ENCODE results near the gene ENTREP3. TPM values are rescaled to one million over a fixed set of nuclear protein-coding genes. Genes with fewer than 3 reads are reported as not detected.
"Not testable (repeated sequence)": the region's sequence is repeated elsewhere in the genome, so short reads cannot be mapped to it uniquely, and the experiment has no call there.

ENTREP3 gene
- total RNA-seq, 2 donors from 2014 or later = 19.6 to 24.3 TPM

GRCh38 chr1:155241069-155241679 lies 14.1 kb downstream of the ENTREP3 start:
- Histone ChIP-seq H3K9me3 (no peaks in the 10 kb centered on the region), H3K4me1 (replicated peaks) (no peaks in the 10 kb centered on the region), H3K4me3 (peak overlapping the region in 1 of 2 donors; percentile 23), H3K27me3 (replicated peaks; ENCODE audit: insufficient read depth) (no peaks in the 10 kb centered on the region), H3K36me3 (no peaks in the 10 kb centered on the region), H3K27ac (no peak overlapping the region)
- TF ChIP-seq POLR2AphosphoS5 (IDR thresholded peaks at IDR 0.05) = peak; percentile 98
- no peak for TF ChIP-seq CTCF (IDR thresholded peaks at IDR 0.05)
- no peak for TF ChIP-seq POLR2A (IDR thresholded peaks at IDR 0.05)
- intact Hi-C loops (cut with DNase I) = loop anchor here (5.0 kb wide), 1 partner anchor 34 kb away; the partner anchor contains the start of genes MTX1 and THBS3
- peak; percentile 81 for DNase-seq (ENCODE audit: low spot score)
- WGBS = 10% methylated on average over 4 of the region's 4 CpGs

- intact Hi-C loops (cut with DNase I) = no loop called here
- Histone ChIP-seq H3K9me3 (no peaks in the 10 kb centered on the region), H3K27ac (no peak overlapping the region), H3K27me3 (replicated peaks; ENCODE audit: insufficient read depth) (no peaks in the 10 kb centered on the region), H3K4me1 (replicated peaks) (no peaks in the 10 kb centered on the region), H3K4me3 (no peak overlapping the region), H3K36me3 (no peaks in the 10 kb centered on the region)
- 86% methylated on average over 5 of the region's 5 CpGs for WGBS
- no peak for DNase-seq (ENCODE audit: low spot score)
- TF ChIP-seq CTCF (IDR thresholded peaks at IDR 0.05) (no peak), POLR2AphosphoS5 (IDR thresholded peaks at IDR 0.05) (no peak), POLR2A (IDR thresholded peaks at IDR 0.05) (no peak)
Measured at GRCh38 chr1:155236451-155236850, 18.8 kb downstream of the ENTREP3 start.

DNA sequence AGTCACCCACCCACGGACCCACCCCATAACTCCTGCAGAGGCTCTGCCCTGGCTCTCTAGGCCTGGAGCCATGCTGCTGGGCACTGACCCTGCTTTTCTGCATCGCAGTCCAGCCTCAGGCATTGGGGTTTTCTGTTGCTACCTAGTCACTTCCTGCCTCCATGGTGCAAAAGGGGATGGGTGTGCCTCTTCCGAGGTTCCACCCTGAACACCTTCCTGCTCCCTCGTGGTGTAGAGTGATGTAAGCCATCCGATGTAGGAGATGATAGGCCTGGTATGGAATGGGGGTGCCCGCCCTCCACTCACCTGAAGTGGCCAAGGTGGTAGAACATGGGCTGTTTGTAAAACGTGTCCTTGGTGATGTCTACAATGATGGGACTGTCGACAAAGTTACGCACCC lies 19.9 kb downstream of the ENTREP3 start:
- intact Hi-C loops (cut with DNase I); H3K4me3 ChIP-seq; H3K27ac ChIP-seq; H3K4me1 ChIP-seq (replicated peaks); H3K9me3 ChIP-seq; H3K36me3 ChIP-seq; H3K27me3 ChIP-seq (replicated peaks; ENCODE audit: insufficient read depth); DNase-seq (ENCODE audit: low spot score): not testable (repeated sequence)
- WGBS = 90% methylated on average over 5 of the region's 9 CpGs

GRCh38 chr1:155233502-155233901 lies 21.8 kb downstream of the ENTREP3 start:
- H3K36me3 ChIP-seq; H3K4me1 ChIP-seq (replicated peaks); intact Hi-C loops (cut with DNase I); H3K27ac ChIP-seq; H3K9me3 ChIP-seq; DNase-seq (ENCODE audit: low spot score); H3K27me3 ChIP-seq (replicated peaks; ENCODE audit: insufficient read depth); H3K4me3 ChIP-seq: not testable (repeated sequence)
- 100% methylated on average over 1 of the region's 5 CpGs for WGBS

GRCh38 chr1:155232001-155232978 lies 23.0 kb downstream of the ENTREP3 start:
- H3K36me3 ChIP-seq; intact Hi-C loops (cut with DNase I); H3K4me3 ChIP-seq; H3K27ac ChIP-seq; H3K4me1 ChIP-seq (replicated peaks); H3K27me3 ChIP-seq (replicated peaks; ENCODE audit: insufficient read depth); H3K9me3 ChIP-seq; DNase-seq (ENCODE audit: low spot score): not testable (repeated sequence)
- WGBS = 51% methylated on average over 13 of the region's 13 CpGs

DNA sequence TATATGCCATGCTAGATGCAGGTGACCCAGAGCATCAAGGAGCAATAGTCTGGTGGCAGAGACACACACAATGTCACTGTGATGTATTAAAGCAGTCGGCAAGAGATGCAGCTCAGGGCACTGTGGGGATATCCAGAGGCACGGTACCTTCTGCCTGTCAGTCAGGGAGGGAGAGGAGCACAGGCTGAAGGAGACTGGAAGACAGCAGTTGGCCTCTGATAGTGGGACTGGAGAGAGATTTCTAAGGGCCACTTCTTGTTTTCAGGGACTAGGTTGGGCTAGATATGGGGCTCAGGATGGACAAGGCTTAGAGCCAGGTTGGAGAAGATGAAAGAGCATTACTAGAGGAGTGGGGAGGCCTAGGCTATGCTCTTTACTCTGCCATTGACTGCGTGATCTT lies 24.0 kb downstream of the ENTREP3 start:
- DNase-seq (ENCODE audit: low spot score); intact Hi-C loops (cut with DNase I); H3K9me3 ChIP-seq; H3K27me3 ChIP-seq (replicated peaks; ENCODE audit: insufficient read depth); H3K36me3 ChIP-seq; H3K4me1 ChIP-seq (replicated peaks); H3K27ac ChIP-seq; H3K4me3 ChIP-seq: not testable (repeated sequence)
- 62% methylated on average over 3 of the region's 3 CpGs for WGBS
